Neutrophil (primary cell): ENCODE results near the gene CEP170B.

Experiments
- H3K27ac ChIP-seq: fragments of 200-600 bp; sonication (generic); 2 replicates; pipeline ENCODE4 v1.5.1; 2016; ENCODE audit warnings: mild to moderate bottlenecking, moderate library complexity
- H3K27me3 ChIP-seq: fragments of 200-600 bp; sonication (generic); 2 replicates; pipeline ENCODE4 v1.6.0; 2016; ENCODE audit warnings: mild to moderate bottlenecking
- H3K36me3 ChIP-seq: fragments of 200-600 bp; sonication (generic); 2 replicates; pipeline ENCODE4 v1.5.1; 2017
- H3K4me1 ChIP-seq, 2 experiments: fragments of 200-600 bp in 1 of 2; sonication (generic) in 1 of 2; 1 replicate in 1 of 2; 2 replicates in 1 of 2; pipeline versions ENCODE4 v1.5.1 to v1.6.1; 2013 to 2016; ENCODE audit warnings: low read depth in 1 of 2, low read length in 1 of 2, mild to moderate bottlenecking in 1 of 2, moderate library complexity in 1 of 2; ENCODE audit not compliant: control insufficient read depth in 1 of 2, insufficient read depth in 1 of 2
- H3K4me3 ChIP-seq, 2 experiments: fragments of 200-600 bp in 1 of 2; sonication (generic) in 1 of 2; 1 replicate in 1 of 2; 2 replicates in 1 of 2; pipeline ENCODE4 v1.5.1; 2013 to 2016; ENCODE audit warnings: low read depth in 1 of 2, low read length in 1 of 2, mild to moderate bottlenecking in 1 of 2, moderate library complexity in 1 of 2
- H3K9me3 ChIP-seq: fragments of 200-600 bp; sonication (generic); 2 replicates; pipeline ENCODE4 v1.5.1; 2016
- CTCF ChIP-seq: fragments of 200-600 bp; sonication (generic); IDR thresholded peaks from 2 replicates; pipeline ENCODE4 v1.5.1; 2016; ENCODE audit warnings: antibody characterized with exemption

The CEP170B gene

GRCh38 chr14:104865081-104865630 is at the start of gene CEP170B:
TSS of gene CEP170B (plus strand) at chr14:104865268. CDS start at chr14:104868451, 3,183 bp downstream.
- H3K27me3 ChIP-seq = peaks cover 89% of the 10 kb centered on the region
- H3K27ac ChIP-seq = no peak within 1 kb of the TSS
- peak within 1 kb of the TSS in 1 of 2 experiments; percentile 8 for H3K4me3 ChIP-seq
- peaks cover 0 to 15% of the 10 kb centered on the region in 2 experiments for H3K4me1 ChIP-seq
- no peaks in the 10 kb centered on the region for H3K36me3 ChIP-seq
- no peak for TF ChIP-seq CTCF
- no peaks in the 10 kb centered on the region for H3K9me3 ChIP-seq

GRCh38 chr14:104816616-104816884 is 48.5 kb upstream of the CEP170B start:
- H3K27me3 ChIP-seq = no peaks in the 10 kb centered on the region
- H3K4me1 ChIP-seq = peaks cover 13 to 15% of the 10 kb centered on the region in 2 experiments
- H3K27ac ChIP-seq = peak overlapping the region; percentile 73
- TF ChIP-seq CTCF = no peak
- H3K36me3 ChIP-seq = no peaks in the 10 kb centered on the region
- H3K9me3 ChIP-seq = no peaks in the 10 kb centered on the region
- H3K4me3 ChIP-seq = peak overlapping the region; percentile 73 to 79

GRCh38 chr14:104817930-104818713 is 46.9 kb upstream of the CEP170B start:
- no peak overlapping the region for H3K4me3 ChIP-seq
- TF ChIP-seq CTCF = no peak
- peaks cover 13 to 15% of the 10 kb centered on the region in 2 experiments for H3K4me1 ChIP-seq
- no peak overlapping the region for H3K27ac ChIP-seq
- no peaks in the 10 kb centered on the region for H3K27me3 ChIP-seq
- H3K36me3 ChIP-seq = no peaks in the 10 kb centered on the region
- no peaks in the 10 kb centered on the region for H3K9me3 ChIP-seq

GRCh38 chr14:104818714-104819161 is 46.3 kb upstream of the CEP170B start:
- no peaks in the 10 kb centered on the region for H3K27me3 ChIP-seq
- no peaks in the 10 kb centered on the region for H3K36me3 ChIP-seq
- H3K4me1 ChIP-seq = peaks cover 13 to 15% of the 10 kb centered on the region in 2 experiments
- H3K9me3 ChIP-seq = no peaks in the 10 kb centered on the region
- H3K4me3 ChIP-seq = no peak overlapping the region
- no peak for TF ChIP-seq CTCF
- no peak overlapping the region for H3K27ac ChIP-seq

GRCh38 chr14:104819361-104819781 is 45.7 kb upstream of the CEP170B start:
- Histone ChIP-seq H3K9me3 (no peaks in the 10 kb centered on the region), H3K27ac (no peak overlapping the region), H3K36me3 (no peaks in the 10 kb centered on the region), H3K4me3 (no peak overlapping the region), H3K27me3 (peaks cover 5% of the 10 kb centered on the region), H3K4me1 (peaks cover 13 to 15% of the 10 kb centered on the region in 2 experiments)
- no peak for TF ChIP-seq CTCF
